ENCODE measurements around the gene PNPLA2.
A peak's percentile ranks its signal among the peaks of the same experiment; 100 is the strongest.

PNPLA2 gene

GRCh38 chr11:818396-819128, at the start of gene PNPLA2:
TSS of gene PNPLA2 (plus strand) at chr11:818914. CDS start at chr11:819719, 805 bp downstream.
- no peak for DNase-seq

- no peak for DNase-seq
Measured at GRCh38 chr11:769887-770641, 48.6 kb upstream of the PNPLA2 start.

- DNase-seq, result no peak
Measured at GRCh38 chr11:770642-771616, 47.8 kb upstream of the PNPLA2 start.

GRCh38 chr11:771617-772204, 47.0 kb upstream of the PNPLA2 start:
- no peak for DNase-seq

- DNase-seq, result no peak
Measured at GRCh38 chr11:772429-773390, 46.0 kb upstream of the PNPLA2 start.

- no peak for DNase-seq
Measured at GRCh38 chr11:773425-773824, 45.3 kb upstream of the PNPLA2 start.

GRCh38 chr11:773830-774229, 44.9 kb upstream of the PNPLA2 start:
- no peak for DNase-seq

- no peak for DNase-seq
Measured at GRCh38 chr11:774873-775592, 43.7 kb upstream of the PNPLA2 start.

- no peak for DNase-seq
Measured at GRCh38 chr11:776263-776560, 42.5 kb upstream of the PNPLA2 start.

GRCh38 chr11:776561-777287, 42.0 kb upstream of the PNPLA2 start:
- no peak for DNase-seq

GRCh38 chr11:777288-778255, 41.1 kb upstream of the PNPLA2 start, which contains the start of gene GATD1:
TSS of gene GATD1 (minus strand) at chr11:777487. CDS start at chr11:777462, 25 bp downstream.
- peak; percentile 91 for DNase-seq

- no peak for DNase-seq
Measured at GRCh38 chr11:778976-779954, 39.4 kb upstream of the PNPLA2 start.

GRCh38 chr11:779955-780532, 38.7 kb upstream of the PNPLA2 start:
- no peak for DNase-seq

- DNase-seq, result no peak
Measured at GRCh38 chr11:782264-783174, 36.2 kb upstream of the PNPLA2 start.

GRCh38 chr11:783581-784015, 35.1 kb upstream of the PNPLA2 start:
- no peak for DNase-seq

All from activated CD4-positive, alpha-beta T cell treated with anti-CD3 and anti-CD28 coated beads for 1 hour (primary cell).